SW 1271 (cell line): ENCODE measurements around the gene TLE1.
"Not testable (repeated sequence)": the region's sequence is repeated elsewhere in the genome, so short reads cannot be mapped to it uniquely, and the experiment has no call there.

Experiments used
- DNase-seq, 2 experiments: peaks; one replicate each; lab custom pipeline; 2025; lab: John Stamatoyannopoulos, UW

Gene TLE1

DNA sequence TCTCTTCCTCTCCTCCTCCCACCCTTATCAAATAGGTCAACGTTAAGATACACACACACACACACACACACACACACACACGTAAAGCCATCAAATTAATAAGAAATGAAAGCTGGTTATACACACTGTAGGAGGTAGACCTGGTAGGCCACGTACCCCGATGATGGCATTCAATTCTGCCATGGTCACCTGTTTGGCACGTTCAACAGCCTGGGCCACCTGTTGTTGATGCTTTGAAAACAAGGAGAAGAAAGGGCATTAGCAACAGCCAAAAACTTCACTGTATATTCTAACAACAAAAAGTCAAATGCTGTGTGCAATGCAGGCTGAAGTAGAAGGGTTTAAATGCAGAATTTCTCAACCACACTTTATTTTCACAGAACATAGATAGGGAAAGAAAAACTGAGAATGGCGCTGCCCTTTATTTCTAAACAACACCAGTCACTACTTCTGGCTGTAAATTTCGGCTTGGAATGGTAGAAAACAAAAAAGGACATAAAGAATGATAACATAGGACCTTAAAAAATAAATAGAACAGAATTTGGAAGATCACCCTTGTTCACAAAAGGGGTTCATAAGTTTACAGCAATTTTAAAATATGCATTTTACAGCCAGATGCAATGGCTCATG is 37.2 kb downstream of the TLE1 start:
- DNase-seq = no peak

DNA sequence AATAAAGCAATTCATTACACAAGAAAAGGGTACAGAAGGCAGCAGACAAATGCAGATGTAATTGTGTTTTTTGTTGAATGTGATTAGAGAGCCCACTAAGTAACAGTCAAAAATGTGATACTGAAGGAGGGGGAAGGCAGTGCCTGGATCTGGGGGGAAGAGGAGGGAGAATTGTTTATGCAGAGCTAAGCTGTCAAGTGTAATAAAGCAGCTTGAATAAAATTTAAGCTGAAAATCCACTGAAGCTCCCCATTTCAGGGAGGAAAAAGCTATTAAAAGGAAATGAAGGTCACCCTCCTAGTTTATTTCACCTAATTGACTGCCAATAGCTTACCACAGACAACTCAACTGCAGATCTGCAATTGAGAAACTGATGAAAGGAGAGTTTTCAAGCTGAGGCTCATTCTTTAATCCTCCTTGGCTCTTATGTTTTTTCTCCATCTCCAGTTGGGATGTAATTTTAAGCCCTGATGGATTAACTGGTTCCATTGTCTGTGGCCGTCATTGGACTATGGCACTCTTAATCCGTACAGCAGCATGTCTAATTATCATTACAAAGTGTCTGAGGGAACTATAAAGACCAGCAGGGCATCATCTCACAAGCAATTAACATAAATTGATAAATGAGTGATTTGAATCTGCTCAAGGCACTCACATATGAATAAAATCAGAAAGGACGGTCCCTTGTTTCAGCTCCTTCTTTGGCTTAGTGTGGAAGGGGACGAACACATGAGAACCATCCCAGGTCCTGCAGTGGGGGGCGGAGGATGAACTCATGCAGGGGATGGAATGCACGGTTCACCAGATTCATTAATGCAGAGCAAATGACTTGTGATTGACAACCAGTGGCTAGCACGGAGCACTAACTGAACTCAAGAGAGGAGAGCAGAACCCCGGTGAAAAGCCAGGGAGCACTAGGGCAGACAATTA is 38.5 kb downstream of the TLE1 start:
- no peak for DNase-seq

- DNase-seq = no peak
Observed at GRCh38 chr9:81649475-81650240, 39.7 kb downstream of the TLE1 start.

DNA sequence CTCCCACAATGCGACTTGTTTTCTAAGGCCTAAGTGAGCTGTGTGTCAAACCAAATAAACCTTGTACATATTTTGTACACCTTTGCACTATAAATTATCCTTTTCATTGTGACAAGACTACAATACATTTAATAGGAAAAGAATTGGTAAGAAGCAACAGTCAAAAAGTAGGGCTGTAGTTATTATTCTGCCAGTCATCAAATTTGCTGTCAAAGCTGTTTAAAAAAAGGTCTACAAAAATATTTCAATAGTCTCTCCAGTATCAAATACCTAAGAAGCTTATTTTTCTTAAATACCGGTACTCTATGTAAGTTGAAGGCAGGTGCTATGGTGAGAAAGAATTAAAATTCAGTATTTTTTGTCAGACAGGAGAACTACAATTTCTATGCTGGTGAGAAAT is 40.5 kb downstream of the TLE1 start:
- DNase-seq = no peak

DNA sequence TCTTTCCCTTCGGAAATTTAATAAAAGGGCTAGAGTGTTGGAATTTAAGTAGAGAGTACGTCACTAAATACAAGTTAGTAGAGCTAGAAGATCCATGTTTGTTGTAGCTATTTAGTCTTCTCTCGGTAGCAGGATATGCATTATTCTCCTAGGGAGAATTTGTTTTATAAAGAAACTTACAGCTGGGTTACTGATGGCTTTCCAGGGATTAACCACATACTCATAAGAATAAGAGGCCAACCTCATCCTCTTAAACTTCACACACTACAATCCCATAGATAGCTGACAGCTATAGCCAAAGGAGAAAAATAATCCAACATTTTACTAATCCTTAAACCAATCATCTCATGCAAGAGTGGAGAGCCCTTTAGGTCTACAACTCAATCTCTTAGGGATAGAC is 43.0 kb downstream of the TLE1 start:
- DNase-seq = no peak

DNA sequence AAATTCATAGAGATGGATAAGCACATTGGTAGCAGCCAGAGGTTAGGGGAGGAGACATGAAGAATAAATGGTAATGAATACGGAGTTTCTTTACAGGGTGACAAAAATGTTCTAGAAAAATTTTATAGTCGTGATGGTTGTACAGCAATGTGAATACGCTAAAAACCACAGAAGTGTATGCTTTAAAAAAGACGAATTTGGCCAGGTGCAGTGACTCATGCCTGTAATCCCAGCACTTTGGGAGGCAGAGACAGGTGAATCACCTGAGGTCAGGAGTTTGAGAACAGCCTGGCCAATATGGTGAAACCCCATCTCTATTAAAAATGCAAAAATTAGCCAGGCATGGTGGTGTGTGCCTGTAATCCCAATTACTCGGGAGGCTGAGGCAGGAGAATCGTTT is 44.8 kb downstream of the TLE1 start:
- DNase-seq = not testable (repeated sequence)

GRCh38 chr9:81637276-81637675 is 52.1 kb downstream of the TLE1 start:
- DNase-seq = no peak

- DNase-seq = no peak
Observed at GRCh38 chr9:81636255-81636599, 53.1 kb downstream of the TLE1 start.

- DNase-seq = no peak
Observed at GRCh38 chr9:81635521-81636254, 53.7 kb downstream of the TLE1 start.

GRCh38 chr9:81634915-81635516 is 54.3 kb downstream of the TLE1 start:
- DNase-seq = no peak

DNA sequence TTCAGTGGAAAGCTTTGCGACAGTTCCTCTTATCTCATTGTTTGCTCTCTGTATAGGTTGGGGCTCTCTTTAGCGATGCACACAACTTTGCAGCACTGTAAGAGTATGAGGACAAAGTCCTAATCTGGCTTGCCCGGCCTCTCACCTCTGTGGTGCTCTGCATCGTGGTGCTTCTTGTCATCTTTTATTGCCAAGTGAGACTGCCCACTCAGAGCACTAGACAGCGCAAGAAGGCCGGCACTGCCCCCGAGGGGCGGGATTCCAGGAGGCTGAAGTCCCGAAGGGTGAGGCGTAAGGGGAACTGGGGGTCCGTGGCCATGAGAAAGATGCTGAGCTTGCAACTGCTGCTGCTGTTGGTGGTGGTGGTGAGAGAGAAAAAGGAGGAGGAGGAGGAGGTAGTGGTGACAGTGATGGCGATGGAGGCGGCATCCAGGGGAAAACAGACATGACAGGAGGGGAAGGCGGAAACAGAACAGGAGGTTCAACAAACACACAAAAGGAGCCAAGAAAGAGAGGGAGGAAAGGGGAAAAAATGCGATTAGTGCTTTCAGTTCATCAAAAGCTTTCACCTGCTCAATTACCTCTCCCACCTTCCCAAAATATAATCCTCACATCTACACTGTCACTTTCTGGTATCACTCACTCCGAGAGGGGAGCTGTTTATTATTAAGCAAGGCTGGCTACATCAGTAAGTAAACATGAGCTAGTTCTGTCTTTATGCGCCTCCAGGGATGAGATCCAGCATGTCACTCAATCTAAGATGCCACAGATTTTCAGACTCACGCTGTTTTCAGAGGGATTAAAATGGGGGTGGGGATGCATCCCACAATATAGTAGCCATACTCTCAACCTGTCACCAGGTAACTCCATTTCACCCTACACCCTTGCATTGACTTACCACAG is 55.1 kb downstream of the TLE1 start:
- no peak for DNase-seq

GRCh38 chr9:81632599-81632998 is 56.7 kb downstream of the TLE1 start:
- DNase-seq = peak in 1 of 2 experiments; percentile 30

DNA sequence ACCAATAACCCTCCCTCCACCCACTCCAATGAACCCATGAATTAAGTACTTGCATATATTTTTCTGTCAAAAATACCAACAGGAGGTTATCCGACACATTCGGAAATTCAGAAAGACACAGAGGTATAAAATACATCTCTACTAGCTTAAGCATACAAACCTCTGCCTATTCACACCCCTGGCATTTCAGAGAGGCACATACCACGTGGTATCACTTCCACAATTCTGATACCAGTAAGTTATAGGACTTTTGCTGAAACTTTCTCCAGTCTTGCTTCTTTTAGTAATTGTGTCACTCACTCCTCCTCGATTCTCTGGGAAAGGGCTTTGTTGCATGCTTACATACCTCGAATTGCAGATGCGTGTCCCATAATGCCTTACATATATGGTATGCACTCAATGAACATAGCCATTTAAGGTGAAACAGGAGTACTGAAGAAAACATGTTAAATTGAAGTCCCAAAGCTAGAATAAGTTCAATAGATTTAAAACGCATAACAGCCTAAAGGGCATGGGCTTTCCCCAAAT is 58.1 kb downstream of the TLE1 start:
- no peak for DNase-seq

DNA sequence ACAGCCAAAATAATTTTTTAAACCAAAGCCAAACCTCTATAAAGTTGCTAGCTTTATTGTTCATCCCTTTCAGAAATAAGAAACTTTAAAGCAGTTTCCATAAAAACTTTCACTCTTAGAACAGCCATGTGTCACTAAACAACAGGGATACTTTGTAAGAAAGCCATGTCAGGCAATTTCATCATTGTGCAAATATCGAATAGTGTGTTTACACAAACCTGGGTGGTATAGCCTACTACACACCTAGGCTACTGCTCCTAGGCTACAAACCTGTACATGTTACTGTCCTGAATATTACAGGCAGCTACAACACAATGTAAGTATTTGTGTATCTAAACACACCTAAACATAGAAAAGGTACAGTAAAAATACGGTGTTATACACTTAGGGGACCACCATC is 59.9 kb downstream of the TLE1 start:
- no peak for DNase-seq

- no peak for DNase-seq
Observed at GRCh38 chr9:81628897-81629296, 60.5 kb downstream of the TLE1 start.

GRCh38 chr9:81627481-81627880 is 61.9 kb downstream of the TLE1 start:
- DNase-seq = no peak

DNA sequence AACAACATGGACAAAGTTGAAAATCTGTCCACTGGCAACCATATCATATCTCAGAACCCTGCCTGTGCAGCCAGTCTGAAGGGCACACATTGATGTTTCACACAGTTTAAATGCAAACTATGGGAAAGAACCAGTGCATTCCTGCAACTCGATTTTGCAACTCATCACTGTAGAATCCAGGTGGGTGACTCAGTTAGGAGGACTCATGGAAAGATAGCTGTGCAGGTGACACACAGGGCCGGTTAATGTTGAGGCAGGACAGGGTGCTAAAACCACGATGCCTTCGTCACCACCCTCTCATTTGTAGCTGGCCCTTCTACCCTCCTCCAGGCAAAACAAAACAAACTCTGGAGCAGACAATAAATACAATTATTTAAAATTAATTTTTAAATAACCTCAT is 62.8 kb downstream of the TLE1 start:
- DNase-seq = no peak

GRCh38 chr9:81625969-81626368 is 63.4 kb downstream of the TLE1 start:
- no peak for DNase-seq

DNA sequence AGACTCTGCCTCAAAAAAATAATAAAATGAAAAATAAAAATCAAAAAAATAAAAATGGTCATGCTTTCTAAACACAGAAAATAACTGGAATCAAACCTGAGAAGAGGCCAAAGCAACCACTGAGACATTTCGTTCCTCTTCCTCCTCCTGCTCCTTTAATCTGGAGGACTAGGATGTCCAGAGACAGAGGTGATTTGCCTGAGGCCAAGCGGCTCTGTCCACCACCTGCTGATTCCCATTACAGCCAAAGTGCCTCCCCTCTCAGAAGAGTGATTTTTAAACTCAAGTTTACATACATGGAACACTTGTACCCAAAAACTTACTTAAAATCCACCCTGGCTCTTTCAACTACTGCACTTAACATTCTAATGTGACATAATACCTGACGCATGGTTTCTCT is 65.6 kb downstream of the TLE1 start:
- DNase-seq = no peak

DNA sequence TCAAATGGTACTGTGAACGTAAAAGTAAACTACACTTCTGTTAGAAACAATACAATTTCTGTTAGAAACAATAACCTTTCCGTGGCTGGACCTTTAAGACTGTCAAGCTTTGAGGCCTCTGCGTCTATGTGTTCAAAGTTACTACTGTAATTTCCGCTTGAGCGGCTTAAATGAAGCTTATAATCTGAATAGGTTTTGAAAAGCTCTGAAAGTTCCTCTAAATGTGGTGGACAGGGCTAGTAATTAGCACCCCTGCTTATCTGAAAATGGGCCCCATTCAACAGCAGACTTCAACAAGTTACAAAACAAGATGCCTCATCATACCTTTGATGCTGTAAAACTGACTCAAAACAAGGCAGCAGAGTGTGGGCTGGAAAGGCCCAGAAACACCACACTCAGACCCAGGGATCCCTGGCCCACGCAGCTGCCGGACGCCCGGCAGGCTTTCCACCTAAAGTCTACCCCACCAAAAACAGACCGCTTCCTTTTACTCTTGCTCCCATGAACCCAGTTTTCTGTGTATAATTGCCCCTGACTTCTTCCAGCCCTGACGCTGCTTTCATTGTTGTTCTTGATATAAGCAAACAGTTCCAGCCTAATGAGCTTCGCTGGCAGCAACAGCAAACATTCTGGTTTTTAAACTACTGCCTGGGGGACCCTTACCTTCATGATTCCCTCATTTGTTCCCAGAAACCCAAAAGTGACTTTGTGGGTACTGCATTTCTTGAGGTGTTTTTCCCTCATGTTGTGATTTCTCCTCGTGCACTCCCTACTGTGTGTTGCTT is 66.7 kb downstream of the TLE1 start:
- no peak for DNase-seq
